ENCODE measurements around the gene PSD4. TPM values are rescaled to one million over a fixed set of nuclear protein-coding genes. Genes with fewer than 3 reads are reported as not detected.
A peak's percentile ranks its signal among the peaks of the same experiment; 100 is the strongest.

Gene PSD4
- total RNA-seq, 4 donors from 2014 or later, result 48.2 to 193 (median 87.4) TPM

- Histone ChIP-seq H3K9me3 (no peaks in the 10 kb centered on the region), H3K27me3 (no peaks in the 10 kb centered on the region), H3K4me3 (no peak overlapping the region), H3K36me3 (no peaks in the 10 kb centered on the region), H3K27ac (no peak overlapping the region), H3K4me1 (peaks cover 0 to 11% (median 5%) of the 10 kb centered on the region in 4 donors)
- 17 to 24% methylated on average over 2 to 5 of the region's 5 CpGs for WGBS, 2 donors (ENCODE audit: low coverage in 1 of 2)
- in situ Hi-C loops (cut with MboI; ENCODE audit: low pct_ligation_motif_present in 1 of 4, low pct_unique_long_range_greater_than_20kb in 1 of 4, low sequenced_read_pairs in 3 of 4) (no loop called here), intact Hi-C loops (cut with DNase I; ENCODE audit: low total_unique reads) (no loop called here)
- DNase-seq, result peak; percentile 83
- TF ChIP-seq POLR2A (IDR thresholded peaks at IDR 0.05), result no peak
- TF ChIP-seq, protein P1, sequence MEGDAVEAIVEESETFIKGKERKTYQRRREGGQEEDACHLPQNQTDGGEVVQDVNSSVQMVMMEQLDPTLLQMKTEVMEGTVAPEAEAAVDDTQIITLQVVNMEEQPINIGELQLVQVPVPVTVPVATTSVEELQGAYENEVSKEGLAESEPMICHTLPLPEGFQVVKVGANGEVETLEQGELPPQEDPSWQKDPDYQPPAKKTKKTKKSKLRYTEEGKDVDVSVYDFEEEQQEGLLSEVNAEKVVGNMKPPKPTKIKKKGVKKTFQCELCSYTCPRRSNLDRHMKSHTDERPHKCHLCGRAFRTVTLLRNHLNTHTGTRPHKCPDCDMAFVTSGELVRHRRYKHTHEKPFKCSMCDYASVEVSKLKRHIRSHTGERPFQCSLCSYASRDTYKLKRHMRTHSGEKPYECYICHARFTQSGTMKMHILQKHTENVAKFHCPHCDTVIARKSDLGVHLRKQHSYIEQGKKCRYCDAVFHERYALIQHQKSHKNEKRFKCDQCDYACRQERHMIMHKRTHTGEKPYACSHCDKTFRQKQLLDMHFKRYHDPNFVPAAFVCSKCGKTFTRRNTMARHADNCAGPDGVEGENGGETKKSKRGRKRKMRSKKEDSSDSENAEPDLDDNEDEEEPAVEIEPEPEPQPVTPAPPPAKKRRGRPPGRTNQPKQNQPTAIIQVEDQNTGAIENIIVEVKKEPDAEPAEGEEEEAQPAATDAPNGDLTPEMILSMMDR (IDR thresholded peaks at IDR 0.05), result peak; percentile 68 to 90 (median 81)
Measured at GRCh38 chr2:113203901-113204519, 30.2 kb downstream of the PSD4 start.

DNA sequence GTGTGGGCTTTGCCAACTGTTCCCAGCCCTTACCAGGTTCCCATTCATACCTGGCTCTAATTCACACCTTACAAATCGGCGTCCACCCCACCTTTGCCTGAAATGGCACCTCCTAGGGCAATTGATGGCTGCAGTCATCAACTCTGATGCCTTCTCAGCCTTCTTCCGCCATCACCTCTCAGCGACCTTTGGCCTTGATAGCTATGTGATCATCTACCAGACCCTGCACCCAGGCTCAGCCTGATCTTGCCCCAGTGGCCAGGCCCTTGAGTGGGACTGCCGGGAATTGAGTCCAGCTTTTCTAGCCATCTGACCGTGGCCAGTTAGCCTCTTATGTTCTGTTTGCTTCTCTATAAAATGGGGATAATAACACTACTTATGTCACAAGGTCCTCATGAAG is 32.5 kb downstream of the PSD4 start:
- in situ Hi-C loops (cut with MboI; ENCODE audit: low pct_ligation_motif_present in 1 of 4, low pct_unique_long_range_greater_than_20kb in 1 of 4, low sequenced_read_pairs in 3 of 4), result no loop called here
- H3K4me1 ChIP-seq, result peaks cover 6 to 18% (median 10%) of the 10 kb centered on the region in 4 donors
- intact Hi-C loops (cut with DNase I; ENCODE audit: low total_unique reads), result no loop called here
- 64% methylated on average over 6 of the region's 6 CpGs; no CpG with 5 or more reads in 1 of the 2 donors for WGBS, 2 donors (ENCODE audit: low coverage in 1 of 2)
- H3K4me3 ChIP-seq, result no peak overlapping the region
- no peaks in the 10 kb centered on the region for H3K27me3 ChIP-seq
- H3K27ac ChIP-seq, result no peak overlapping the region
- H3K36me3 ChIP-seq, result no peaks in the 10 kb centered on the region
- TF ChIP-seq, protein P1 (IDR thresholded peaks at IDR 0.05), result no peak
- TF ChIP-seq POLR2AphosphoS5 (IDR thresholded peaks at IDR 0.05), result no peak
- TF ChIP-seq POLR2A (IDR thresholded peaks at IDR 0.05), result no peak
- TF ChIP-seq EP300 (IDR thresholded peaks at IDR 0.05; ENCODE audit: low read depth), result no peak
- no peaks in the 10 kb centered on the region for H3K9me3 ChIP-seq
- no peak for DNase-seq

DNA sequence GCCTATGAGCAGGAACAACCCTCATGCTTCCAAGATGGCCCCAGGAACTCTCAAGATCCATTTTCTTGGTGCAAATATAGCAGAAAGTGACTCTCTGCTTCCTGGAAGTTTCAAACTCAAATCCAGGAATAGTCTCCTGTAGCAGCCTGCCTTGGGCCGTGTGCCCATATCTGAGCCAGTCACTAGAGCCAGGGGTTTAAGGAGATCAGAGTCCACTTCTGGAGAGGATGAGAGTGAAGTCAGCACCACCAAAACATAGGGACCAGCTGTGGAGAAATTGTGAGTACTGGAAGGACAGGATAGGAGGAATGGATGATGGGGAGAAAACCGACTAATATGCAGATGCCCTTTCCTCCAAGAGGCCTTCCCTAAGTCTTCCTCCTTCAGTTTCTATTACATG is 33.2 kb downstream of the PSD4 start:
- Histone ChIP-seq H3K9me3 (no peaks in the 10 kb centered on the region), H3K27me3 (no peaks in the 10 kb centered on the region), H3K4me3 (no peak overlapping the region), H3K36me3 (no peaks in the 10 kb centered on the region), H3K4me1 (peaks cover 7 to 26% (median 17%) of the 10 kb centered on the region in 4 donors), H3K27ac (no peak overlapping the region)
- intact Hi-C loops (cut with DNase I; ENCODE audit: low total_unique reads), result no loop called here
- in situ Hi-C loops (cut with MboI; ENCODE audit: low pct_ligation_motif_present in 1 of 4, low pct_unique_long_range_greater_than_20kb in 1 of 4, low sequenced_read_pairs in 3 of 4), result no loop called here
- WGBS, 2 donors (ENCODE audit: low coverage in 1 of 2), result 71 to 100% methylated on average over 1 to 2 of the region's 2 CpGs
- no peak for DNase-seq
- TF ChIP-seq, protein P1 (IDR thresholded peaks at IDR 0.05), result no peak
- TF ChIP-seq EP300 (IDR thresholded peaks at IDR 0.05; ENCODE audit: low read depth) (no peak), POLR2A (IDR thresholded peaks at IDR 0.05) (no peak), POLR2AphosphoS5 (IDR thresholded peaks at IDR 0.05) (no peak)

DNA sequence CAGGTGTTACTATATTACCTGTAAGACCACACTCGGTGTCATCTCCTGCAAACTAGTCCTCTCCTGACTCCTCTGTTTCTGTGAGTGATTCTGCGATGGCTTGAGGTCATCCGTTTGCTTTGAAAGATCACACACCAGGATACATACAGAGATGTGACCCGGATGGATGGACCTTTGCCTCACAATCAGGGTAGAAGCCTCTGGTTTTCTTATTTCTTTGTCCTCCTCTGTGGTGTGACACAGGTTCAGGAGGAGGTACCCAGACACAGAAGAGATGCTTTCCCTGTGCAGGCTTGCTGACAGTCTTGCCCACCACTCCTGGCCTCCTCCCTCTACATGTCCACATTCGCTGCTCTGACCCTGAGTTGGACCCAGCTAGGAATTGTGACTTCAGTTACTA is 34.6 kb downstream of the PSD4 start:
- in situ Hi-C loops (cut with MboI; ENCODE audit: low pct_ligation_motif_present in 1 of 4, low pct_unique_long_range_greater_than_20kb in 1 of 4, low sequenced_read_pairs in 3 of 4) (no loop called here), intact Hi-C loops (cut with DNase I; ENCODE audit: low total_unique reads) (loop anchor here (2.0 kb wide), 1 partner anchor 24 kb away; no protein-coding TSS in a partner anchor)
- Histone ChIP-seq H3K4me1 (peaks cover 7 to 32% (median 22%) of the 10 kb centered on the region in 4 donors), H3K36me3 (no peaks in the 10 kb centered on the region), H3K27ac (no peak overlapping the region), H3K27me3 (no peaks in the 10 kb centered on the region), H3K4me3 (no peak overlapping the region), H3K9me3 (no peaks in the 10 kb centered on the region)
- DNase-seq, result no peak
- TF ChIP-seq POLR2AphosphoS5 (IDR thresholded peaks at IDR 0.05), result no peak
- no peak for TF ChIP-seq POLR2A (IDR thresholded peaks at IDR 0.05)
- 93 to 100% methylated on average over 1 to 5 of the region's 5 CpGs for WGBS, 2 donors (ENCODE audit: low coverage in 1 of 2)
